Gastroesophageal sphincter (tissue), 3 donors: ENCODE results near the gene GABRB2.

ENCODE experiments used
- EP300 ChIP-seq: sonication (generic); formaldehyde crosslinking; IDR thresholded peaks from one replicate; pipeline ENCODE4 v1.6.1; 2017; ENCODE audit warnings: antibody characterized with exemption, mild to moderate bottlenecking
- TF ChIP-seq, protein P1 (sequence below), 4 experiments: fragments of 200-600 bp in 2 of 4; fragments of 450-650 bp in 2 of 4; sonication (generic) in 1 of 4; IDR thresholded peaks; one replicate each; pipeline ENCODE4 v1.5.1; 2017 to 2019; ENCODE audit warnings: antibody characterized with exemption in 4 of 4, mild to moderate bottlenecking in 2 of 4, moderate library complexity in 2 of 4

DNA sequence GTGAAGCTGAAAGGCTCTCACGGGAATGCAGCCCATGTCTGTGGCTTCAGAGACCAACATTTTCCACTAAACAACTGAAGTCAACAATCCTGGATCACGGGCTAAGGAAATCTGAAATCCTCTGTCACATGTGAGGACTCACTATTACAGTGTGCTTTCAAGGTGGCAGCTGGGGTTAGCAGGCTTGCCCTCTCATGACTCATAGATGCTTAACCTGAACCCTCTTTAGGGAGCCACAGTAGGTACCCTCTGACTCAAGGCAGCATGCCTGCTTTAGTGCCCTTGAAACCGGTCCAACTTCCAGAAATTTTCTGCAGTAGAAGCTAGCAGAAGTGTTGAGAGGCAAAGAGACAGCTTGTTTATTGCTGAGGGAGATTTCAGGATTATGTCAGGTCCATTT, 232.5 kb downstream of the GABRB2 start:
- TF ChIP-seq, protein P1, sequence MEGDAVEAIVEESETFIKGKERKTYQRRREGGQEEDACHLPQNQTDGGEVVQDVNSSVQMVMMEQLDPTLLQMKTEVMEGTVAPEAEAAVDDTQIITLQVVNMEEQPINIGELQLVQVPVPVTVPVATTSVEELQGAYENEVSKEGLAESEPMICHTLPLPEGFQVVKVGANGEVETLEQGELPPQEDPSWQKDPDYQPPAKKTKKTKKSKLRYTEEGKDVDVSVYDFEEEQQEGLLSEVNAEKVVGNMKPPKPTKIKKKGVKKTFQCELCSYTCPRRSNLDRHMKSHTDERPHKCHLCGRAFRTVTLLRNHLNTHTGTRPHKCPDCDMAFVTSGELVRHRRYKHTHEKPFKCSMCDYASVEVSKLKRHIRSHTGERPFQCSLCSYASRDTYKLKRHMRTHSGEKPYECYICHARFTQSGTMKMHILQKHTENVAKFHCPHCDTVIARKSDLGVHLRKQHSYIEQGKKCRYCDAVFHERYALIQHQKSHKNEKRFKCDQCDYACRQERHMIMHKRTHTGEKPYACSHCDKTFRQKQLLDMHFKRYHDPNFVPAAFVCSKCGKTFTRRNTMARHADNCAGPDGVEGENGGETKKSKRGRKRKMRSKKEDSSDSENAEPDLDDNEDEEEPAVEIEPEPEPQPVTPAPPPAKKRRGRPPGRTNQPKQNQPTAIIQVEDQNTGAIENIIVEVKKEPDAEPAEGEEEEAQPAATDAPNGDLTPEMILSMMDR (IDR thresholded peaks at IDR 0.05) = no peak
- no peak for TF ChIP-seq EP300
